ENCODE data around the gene DEPP1. TPM values are rescaled to one million over a fixed set of nuclear protein-coding genes. Genes with fewer than 3 reads are reported as not detected.

Gene DEPP1
- total RNA-seq, 1 donor from 2014 or later = 1.5 TPM

DNA sequence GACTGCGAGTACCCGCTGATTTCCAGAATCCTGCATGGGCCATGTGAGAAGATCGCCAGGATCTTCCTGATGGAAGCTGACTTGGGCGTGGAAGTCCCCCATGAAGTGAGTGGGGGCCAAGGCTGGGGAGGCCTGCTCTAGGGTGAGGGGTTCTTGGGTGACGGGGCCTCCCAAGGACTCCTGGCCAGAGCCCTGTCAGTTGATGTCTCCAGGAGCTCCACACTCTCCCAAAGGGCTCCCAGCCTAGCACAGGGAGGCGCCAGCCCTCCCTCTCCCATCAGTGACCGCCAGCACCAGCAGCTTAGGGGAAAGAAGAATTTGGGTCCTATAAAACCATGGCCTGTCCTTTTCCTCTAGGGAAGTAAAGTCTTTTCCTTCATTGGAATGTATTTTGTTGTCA is 12.4 kb upstream of the DEPP1 start:
- DNase-seq (ENCODE audit: low spot score) = no peak
- no peak overlapping the region for H3K4me3 Mint-ChIP-seq (ENCODE audit: low read depth)
- H3K27me3 Mint-ChIP-seq (ENCODE audit: low read depth) = peaks cover 15% of the 10 kb centered on the region
- peaks cover 14% of the 10 kb centered on the region for H3K4me1 Mint-ChIP-seq (ENCODE audit: low read depth)
- intact Hi-C loops (cut with micrococcal nuclease) = no loop called here
- no peak overlapping the region for H3K27ac Mint-ChIP-seq
- H3K36me3 Mint-ChIP-seq (ENCODE audit: low read depth) = no peaks in the 10 kb centered on the region
- no peaks in the 10 kb centered on the region for H3K9me3 Mint-ChIP-seq

DNA sequence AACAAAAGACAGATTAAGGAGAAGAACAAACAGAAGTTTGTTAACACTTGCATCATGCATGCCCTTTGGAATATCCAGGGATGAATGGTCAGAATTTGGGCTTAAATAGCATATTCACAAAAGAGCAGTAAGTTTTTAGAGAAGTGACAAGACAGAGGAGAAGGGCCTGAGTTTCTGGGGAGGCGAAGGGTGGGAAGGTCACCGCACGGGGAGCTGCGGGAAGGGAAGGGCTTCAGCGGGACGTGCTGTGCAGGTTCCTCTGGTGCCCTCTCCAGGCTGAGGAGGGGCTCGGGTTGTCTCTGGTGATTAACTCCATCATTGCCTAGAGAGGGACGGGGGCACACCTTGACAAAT is 11.7 kb upstream of the DEPP1 start:
- Mint-ChIP-seq H3K9me3 (no peaks in the 10 kb centered on the region), H3K27me3 (ENCODE audit: low read depth) (peaks cover 19% of the 10 kb centered on the region), H3K4me3 (ENCODE audit: low read depth) (no peak overlapping the region), H3K36me3 (ENCODE audit: low read depth) (no peaks in the 10 kb centered on the region), H3K4me1 (ENCODE audit: low read depth) (peaks cover 7% of the 10 kb centered on the region), H3K27ac (no peak overlapping the region)
- intact Hi-C loops (cut with micrococcal nuclease) = no loop called here
- DNase-seq (ENCODE audit: low spot score) = no peak

DNA sequence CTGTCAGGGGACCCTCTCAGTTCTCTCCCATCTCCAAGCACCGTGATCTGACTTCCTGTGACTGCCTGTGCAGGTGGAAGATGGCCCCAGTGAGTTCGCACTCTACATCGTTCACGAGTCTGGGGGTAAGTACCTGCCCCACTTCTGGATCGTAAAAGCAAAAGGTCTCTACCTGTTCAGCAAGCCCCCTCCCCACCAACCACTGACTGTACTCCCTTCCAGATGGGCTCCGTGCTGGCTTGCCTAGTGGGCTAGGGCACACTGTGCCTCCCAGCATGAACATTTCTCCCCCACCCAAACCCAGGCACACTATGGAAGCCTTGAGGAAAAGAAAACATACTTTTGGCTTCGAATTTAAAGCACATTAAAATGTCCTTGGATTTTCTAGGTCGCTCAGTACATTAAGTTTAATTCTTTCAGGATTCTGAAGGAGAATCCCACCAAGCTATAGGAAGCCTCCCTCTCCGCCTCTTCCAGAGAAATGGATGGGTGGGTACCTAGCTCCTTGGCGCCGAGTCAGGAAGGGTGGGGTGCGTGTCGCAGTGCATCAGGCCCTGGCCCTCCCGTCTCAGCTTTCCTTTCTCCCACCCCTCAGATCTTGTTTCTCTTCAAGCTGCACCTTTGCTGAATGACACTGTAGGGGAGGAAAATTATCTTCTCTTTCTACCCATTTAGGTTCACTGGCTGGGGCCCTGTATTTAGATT is 11.1 kb upstream of the DEPP1 start:
- no peaks in the 10 kb centered on the region for H3K36me3 Mint-ChIP-seq (ENCODE audit: low read depth)
- DNase-seq (ENCODE audit: low spot score) = no peak
- intact Hi-C loops (cut with micrococcal nuclease) = no loop called here
- no peak overlapping the region for H3K4me3 Mint-ChIP-seq (ENCODE audit: low read depth)
- H3K9me3 Mint-ChIP-seq = no peaks in the 10 kb centered on the region
- peaks cover 19% of the 10 kb centered on the region for H3K27me3 Mint-ChIP-seq (ENCODE audit: low read depth)
- no peak overlapping the region for H3K27ac Mint-ChIP-seq
- H3K4me1 Mint-ChIP-seq (ENCODE audit: low read depth) = peaks cover 4% of the 10 kb centered on the region

DNA sequence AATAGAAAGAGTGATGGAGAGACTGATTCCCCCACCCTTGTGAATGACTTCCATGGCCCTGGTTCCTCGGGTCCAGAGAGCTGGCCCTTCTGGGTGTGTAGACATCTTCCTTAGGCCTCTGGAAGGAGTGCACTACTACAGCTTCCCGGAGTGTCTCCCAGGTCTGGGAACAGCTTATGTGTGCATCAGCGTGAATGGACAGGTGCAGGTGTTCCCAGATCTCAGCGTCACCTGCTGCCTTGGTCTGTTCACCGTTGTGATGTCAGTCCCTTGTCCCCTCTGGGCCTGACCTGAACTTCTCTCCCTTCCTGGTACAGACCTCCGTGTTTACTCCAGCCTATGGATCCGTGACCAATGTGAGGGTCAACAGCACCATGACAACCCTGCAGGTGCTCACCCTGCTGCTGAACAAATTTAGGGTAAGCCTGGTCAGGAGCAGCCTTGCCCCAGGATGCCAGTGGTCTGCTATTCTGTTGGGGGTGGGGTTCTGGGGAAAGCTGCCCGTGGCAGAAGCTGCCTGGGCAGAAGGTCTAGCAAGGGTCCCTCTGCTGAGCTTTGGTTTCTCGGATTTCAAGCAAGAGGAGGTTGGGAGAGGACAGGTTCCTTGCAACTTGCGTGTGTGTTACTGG is 10.5 kb upstream of the DEPP1 start:
- intact Hi-C loops (cut with micrococcal nuclease) = no loop called here
- DNase-seq (ENCODE audit: low spot score) = no peak
- peaks cover 19% of the 10 kb centered on the region for H3K27me3 Mint-ChIP-seq (ENCODE audit: low read depth)
- no peak overlapping the region for H3K27ac Mint-ChIP-seq
- H3K4me3 Mint-ChIP-seq (ENCODE audit: low read depth) = no peak overlapping the region
- no peaks in the 10 kb centered on the region for H3K9me3 Mint-ChIP-seq
- H3K4me1 Mint-ChIP-seq (ENCODE audit: low read depth) = peaks cover 2% of the 10 kb centered on the region
- H3K36me3 Mint-ChIP-seq (ENCODE audit: low read depth) = no peaks in the 10 kb centered on the region

DNA sequence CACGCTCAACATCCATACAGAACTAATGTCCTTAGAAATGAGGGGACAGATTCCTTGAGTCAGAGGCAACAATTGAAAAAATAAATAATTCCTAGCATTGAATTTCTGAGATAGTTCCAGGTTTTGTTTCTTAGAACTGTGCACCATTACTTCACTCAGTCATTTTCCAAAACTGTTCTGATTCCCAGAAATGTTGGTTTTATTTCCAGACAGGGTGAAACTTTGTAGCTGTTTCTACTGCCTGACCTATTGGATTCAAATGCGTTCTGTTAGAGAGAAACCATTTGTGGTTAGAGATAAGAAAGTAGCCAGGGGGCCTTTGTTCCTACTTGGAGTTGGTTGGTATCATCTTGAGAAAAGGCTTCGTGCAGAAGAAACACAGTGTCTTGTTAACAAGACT is 8.1 kb upstream of the DEPP1 start:
- Mint-ChIP-seq H3K9me3 (no peaks in the 10 kb centered on the region), H3K36me3 (ENCODE audit: low read depth) (no peaks in the 10 kb centered on the region), H3K27ac (no peak overlapping the region), H3K27me3 (ENCODE audit: low read depth) (peaks cover 19% of the 10 kb centered on the region), H3K4me1 (ENCODE audit: low read depth) (peaks cover 3% of the 10 kb centered on the region), H3K4me3 (ENCODE audit: low read depth) (no peak overlapping the region)
- intact Hi-C loops (cut with micrococcal nuclease) = no loop called here
- no peak for DNase-seq (ENCODE audit: low spot score)

DNA sequence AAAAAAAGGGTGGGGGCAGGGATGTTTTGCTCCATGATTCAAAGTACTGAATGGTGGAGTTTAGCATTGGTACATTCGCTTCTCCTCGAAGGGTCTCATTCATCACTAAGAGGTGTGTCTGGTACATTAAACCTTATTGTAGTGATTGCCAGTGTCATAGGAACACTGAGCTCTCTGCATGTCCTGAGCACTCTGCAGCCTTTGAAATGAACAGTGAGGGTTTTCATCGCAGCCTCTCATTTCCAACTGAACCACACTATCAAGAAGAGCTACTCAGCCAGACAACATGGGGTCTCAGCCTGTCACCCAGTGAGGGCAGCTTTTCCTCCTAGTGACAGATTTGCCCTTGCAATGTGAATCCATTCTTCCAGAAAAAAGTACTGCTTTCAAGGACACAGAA is 7.6 kb upstream of the DEPP1 start:
- H3K27me3 Mint-ChIP-seq (ENCODE audit: low read depth) = peaks cover 19% of the 10 kb centered on the region
- no peaks in the 10 kb centered on the region for H3K36me3 Mint-ChIP-seq (ENCODE audit: low read depth)
- intact Hi-C loops (cut with micrococcal nuclease) = no loop called here

DNA sequence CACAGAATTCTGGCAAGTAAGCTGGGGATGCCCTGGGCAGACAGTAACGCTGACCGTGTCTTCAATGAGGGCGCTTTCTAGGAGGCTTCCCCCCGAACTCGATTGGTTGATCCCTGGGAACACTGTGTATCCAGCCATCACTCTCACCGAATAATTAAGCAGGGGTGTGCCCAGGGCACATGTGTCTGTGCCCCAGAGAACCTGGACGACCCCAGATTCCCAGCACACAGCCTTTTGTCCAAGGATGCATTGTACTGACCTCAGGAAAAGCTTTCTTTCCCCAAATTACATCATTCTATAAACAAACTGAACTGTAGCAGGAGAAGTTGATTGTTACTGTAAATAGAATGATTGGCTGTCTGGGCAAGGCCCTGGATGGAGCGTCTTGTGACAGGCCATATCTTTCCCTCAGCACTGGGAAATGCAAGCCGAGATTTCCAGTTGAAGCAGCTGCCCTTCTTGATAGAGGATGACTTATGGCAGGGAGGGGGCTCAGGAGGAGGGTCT is 6.6 kb upstream of the DEPP1 start:
- no peak for DNase-seq (ENCODE audit: low spot score)
- H3K36me3 Mint-ChIP-seq (ENCODE audit: low read depth) = no peaks in the 10 kb centered on the region
- peaks cover 15% of the 10 kb centered on the region for H3K4me1 Mint-ChIP-seq (ENCODE audit: low read depth)
- no peak overlapping the region for H3K27ac Mint-ChIP-seq
- H3K27me3 Mint-ChIP-seq (ENCODE audit: low read depth) = peaks cover 16% of the 10 kb centered on the region
- no peak overlapping the region for H3K4me3 Mint-ChIP-seq (ENCODE audit: low read depth)
- H3K9me3 Mint-ChIP-seq = no peaks in the 10 kb centered on the region
- intact Hi-C loops (cut with micrococcal nuclease) = no loop called here

More for the DNA sequence above, 7.6 kb upstream of the DEPP1 start:
- H3K9me3 Mint-ChIP-seq = no peaks in the 10 kb centered on the region
- H3K27ac Mint-ChIP-seq = no peak overlapping the region
- no peak for DNase-seq (ENCODE audit: low spot score)
- H3K4me1 Mint-ChIP-seq (ENCODE audit: low read depth) = peaks cover 8% of the 10 kb centered on the region
- no peak overlapping the region for H3K4me3 Mint-ChIP-seq (ENCODE audit: low read depth)

DNA sequence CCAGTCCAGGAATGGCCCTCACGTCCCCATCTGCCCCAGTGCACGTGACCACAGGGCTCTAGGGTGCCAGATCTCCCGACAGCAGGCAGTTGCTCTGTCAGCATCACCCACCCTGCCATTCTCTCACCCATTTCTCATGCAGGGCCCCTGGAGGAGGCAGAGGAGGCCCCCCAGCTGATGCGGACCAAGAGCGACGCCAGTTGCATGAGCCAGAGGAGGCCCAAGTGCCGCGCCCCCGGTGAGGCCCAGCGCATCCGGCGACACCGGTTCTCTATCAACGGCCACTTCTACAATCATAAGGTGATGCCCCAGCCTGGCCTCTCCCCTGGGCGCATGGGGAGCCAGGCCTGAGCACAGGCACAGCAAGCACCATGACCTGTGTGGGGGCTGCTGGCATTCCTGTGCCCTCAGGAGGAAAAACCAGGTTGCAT is 6.1 kb upstream of the DEPP1 start:
- no peak for DNase-seq (ENCODE audit: low spot score)

DNA sequence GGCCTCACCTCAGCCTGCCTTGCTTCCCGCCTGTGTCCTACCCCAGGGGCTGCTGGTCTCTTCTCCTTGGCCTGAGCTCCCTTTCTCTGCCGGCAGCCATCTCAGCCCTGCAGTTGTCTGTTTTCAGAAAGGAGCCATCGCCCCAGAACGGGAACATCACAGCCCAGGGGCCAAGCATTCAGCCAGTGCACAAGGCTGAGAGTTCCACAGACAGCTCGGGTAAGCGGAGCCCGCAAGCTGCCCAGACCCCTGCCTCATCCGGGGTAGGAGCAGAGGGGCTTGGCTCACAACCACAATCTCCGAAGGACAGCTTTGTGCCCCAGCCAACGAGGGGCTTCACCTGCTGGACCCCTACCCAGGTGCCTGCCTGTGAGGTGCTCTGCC is 5.3 kb upstream of the DEPP1 start:
- H3K4me3 Mint-ChIP-seq (ENCODE audit: low read depth) = no peak overlapping the region
- intact Hi-C loops (cut with micrococcal nuclease) = no loop called here
- no peak for DNase-seq (ENCODE audit: low spot score)

More for the DNA sequence above, 6.1 kb upstream of the DEPP1 start:
- H3K4me3 Mint-ChIP-seq (ENCODE audit: low read depth) = no peak overlapping the region
- H3K9me3 Mint-ChIP-seq = no peaks in the 10 kb centered on the region
- H3K36me3 Mint-ChIP-seq (ENCODE audit: low read depth) = no peaks in the 10 kb centered on the region
- H3K4me1 Mint-ChIP-seq (ENCODE audit: low read depth) = peaks cover 15% of the 10 kb centered on the region
- intact Hi-C loops (cut with micrococcal nuclease) = no loop called here
- H3K27ac Mint-ChIP-seq = no peak overlapping the region
- H3K27me3 Mint-ChIP-seq (ENCODE audit: low read depth) = peaks cover 12% of the 10 kb centered on the region

DNA sequence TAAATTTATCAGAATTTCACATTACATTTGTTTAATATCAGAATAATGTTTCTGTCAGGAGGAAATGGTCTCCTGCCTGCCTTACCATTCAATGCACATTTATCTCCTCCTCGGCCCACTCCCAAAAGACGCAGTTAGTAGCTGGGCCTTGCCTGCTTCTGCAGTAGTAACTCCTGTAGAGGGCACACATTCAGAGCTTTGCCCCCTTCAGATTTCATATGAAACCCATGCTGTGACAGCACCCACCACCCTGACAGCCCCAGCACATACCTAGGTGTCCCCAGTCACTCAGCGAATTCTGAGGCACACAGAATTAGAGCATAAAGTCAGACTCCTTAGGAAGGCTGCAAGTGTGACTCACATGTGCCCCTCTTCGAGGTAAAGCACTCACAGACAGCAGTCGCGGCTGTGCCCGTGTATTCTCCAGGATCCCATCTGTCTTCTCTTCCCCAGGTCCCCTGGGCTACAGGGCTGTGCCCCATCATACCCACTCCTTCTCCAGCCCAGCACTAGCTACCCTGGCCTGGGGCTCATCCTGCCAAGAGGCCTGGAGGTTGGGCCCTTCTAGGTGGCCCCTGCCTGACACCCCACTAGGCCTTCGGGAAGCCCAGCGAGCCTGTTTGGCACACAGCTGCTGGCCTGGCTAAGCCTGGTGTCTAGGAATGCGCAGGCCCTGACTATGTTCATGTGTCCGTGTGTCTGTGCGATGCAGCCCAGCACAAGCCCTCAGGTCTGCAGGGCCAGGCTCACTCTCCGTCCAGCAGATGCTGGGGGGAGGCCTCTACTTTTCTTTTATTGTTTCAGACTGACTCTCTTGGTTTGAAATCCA is 4.7 kb upstream of the DEPP1 start:
- Mint-ChIP-seq H3K36me3 (ENCODE audit: low read depth) (no peaks in the 10 kb centered on the region), H3K4me1 (ENCODE audit: low read depth) (peaks cover 20% of the 10 kb centered on the region), H3K4me3 (ENCODE audit: low read depth) (no peak overlapping the region), H3K27me3 (ENCODE audit: low read depth) (peaks cover 7% of the 10 kb centered on the region), H3K9me3 (no peaks in the 10 kb centered on the region), H3K27ac (no peak overlapping the region)
- DNase-seq (ENCODE audit: low spot score) = no peak
- intact Hi-C loops (cut with micrococcal nuclease) = no loop called here

More for the DNA sequence above, 5.3 kb upstream of the DEPP1 start:
- Mint-ChIP-seq H3K36me3 (ENCODE audit: low read depth) (no peaks in the 10 kb centered on the region), H3K4me1 (ENCODE audit: low read depth) (peaks cover 15% of the 10 kb centered on the region), H3K9me3 (no peaks in the 10 kb centered on the region), H3K27ac (no peak overlapping the region), H3K27me3 (ENCODE audit: low read depth) (peaks cover 9% of the 10 kb centered on the region)

DNA sequence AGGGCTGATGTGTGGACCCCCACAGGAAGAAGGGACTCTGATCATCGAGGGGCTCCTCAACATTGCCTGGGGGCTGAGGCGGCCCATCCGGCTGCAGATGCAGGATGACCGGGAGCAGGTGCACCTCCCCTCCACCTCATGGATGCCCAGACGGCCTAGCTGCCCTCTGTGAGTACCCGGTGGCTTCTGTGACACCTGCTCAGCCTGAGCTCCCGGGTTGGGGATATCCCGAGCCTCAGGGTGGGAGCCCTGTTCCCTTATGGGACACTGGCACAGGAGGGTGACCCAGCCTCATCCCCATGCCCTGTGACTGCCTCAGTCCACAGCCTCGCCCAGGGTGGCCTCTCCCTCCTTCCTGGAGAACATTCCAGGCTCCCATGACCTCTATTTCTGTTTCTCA is 3.9 kb upstream of the DEPP1 start:
- intact Hi-C loops (cut with micrococcal nuclease) = no loop called here
- Mint-ChIP-seq H3K27me3 (ENCODE audit: low read depth) (peaks cover 3% of the 10 kb centered on the region), H3K27ac (no peak overlapping the region), H3K36me3 (ENCODE audit: low read depth) (no peaks in the 10 kb centered on the region), H3K9me3 (no peaks in the 10 kb centered on the region), H3K4me1 (ENCODE audit: low read depth) (peaks cover 23% of the 10 kb centered on the region), H3K4me3 (ENCODE audit: low read depth) (no peak overlapping the region)
- no peak for DNase-seq (ENCODE audit: low spot score)

DNA sequence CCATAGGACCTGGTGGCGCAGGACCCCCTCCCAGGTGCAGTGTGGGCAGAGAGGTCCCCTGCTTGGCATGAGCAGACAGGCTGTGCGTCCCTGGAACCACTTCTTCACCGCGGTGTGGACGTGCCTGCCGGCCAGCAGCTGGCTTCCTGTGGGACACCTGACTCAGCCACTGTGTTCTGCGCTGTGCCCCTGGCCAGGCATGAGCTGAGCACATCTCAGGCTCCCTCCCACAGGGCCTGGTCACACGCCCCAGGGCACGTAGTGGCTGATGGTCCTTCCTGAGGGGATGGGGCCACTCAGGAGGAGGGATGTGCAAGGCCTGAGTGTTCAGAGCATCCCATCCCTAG is 3.5 kb upstream of the DEPP1 start:
- intact Hi-C loops (cut with micrococcal nuclease) = no loop called here
- Mint-ChIP-seq H3K36me3 (ENCODE audit: low read depth) (no peaks in the 10 kb centered on the region), H3K27me3 (ENCODE audit: low read depth) (peaks cover 3% of the 10 kb centered on the region), H3K4me3 (ENCODE audit: low read depth) (no peak overlapping the region), H3K9me3 (no peaks in the 10 kb centered on the region), H3K4me1 (ENCODE audit: low read depth) (peaks cover 24% of the 10 kb centered on the region), H3K27ac (no peak overlapping the region)
- DNase-seq (ENCODE audit: low spot score) = no peak
